HG03060 (cell line): ENCODE data around the gene PARP1.
"Not testable (repeated sequence)": the region's sequence is repeated elsewhere in the genome, so short reads cannot be mapped to it uniquely, and the experiment has no call there.

ENCODE experiments used
- ATAC-seq: cut with Tn5 transposase; IDR thresholded peaks from one replicate; pipeline ENCODE4 v1.9.1; 2021; ENCODE audit warnings: low read depth, moderate number of reproducible peaks; ENCODE audit not compliant: unreplicated experiment

PARP1 gene

GRCh38 chr1:226357416-226357815 lies 50.5 kb downstream of the PARP1 start:
- no peak for ATAC-seq

- peak; percentile 34 for ATAC-seq
These were observed 52.0 kb downstream of the PARP1 start for GRCh38 chr1:226355669-226356551.

GRCh38 chr1:226355016-226355415 lies 52.9 kb downstream of the PARP1 start:
- ATAC-seq, result no peak

GRCh38 chr1:226353698-226354525 lies 54.0 kb downstream of the PARP1 start:
- no peak for ATAC-seq

GRCh38 chr1:226351709-226352108 lies 56.2 kb downstream of the PARP1 start:
- ATAC-seq, result no peak

- ATAC-seq, result no peak
These were observed 57.4 kb downstream of the PARP1 start for GRCh38 chr1:226350519-226350865.

GRCh38 chr1:226349801-226350518 lies 57.9 kb downstream of the PARP1 start:
- no peak for ATAC-seq

- ATAC-seq, result no peak
These were observed 58.8 kb downstream of the PARP1 start for GRCh38 chr1:226349081-226349480.

GRCh38 chr1:226344441-226345259 lies 63.2 kb downstream of the PARP1 start:
- ATAC-seq, result no peak

- ATAC-seq, result no peak
These were observed 65.2 kb downstream of the PARP1 start for GRCh38 chr1:226342656-226343055.

GRCh38 chr1:226340111-226340510 lies 67.8 kb downstream of the PARP1 start:
- ATAC-seq, result not testable (repeated sequence)

- ATAC-seq, result no peak
These were observed 70.5 kb downstream of the PARP1 start for GRCh38 chr1:226337276-226337875.

- no peak for ATAC-seq
These were observed 72.2 kb downstream of the PARP1 start for GRCh38 chr1:226335661-226336060.

GRCh38 chr1:226332947-226333346 lies 74.9 kb downstream of the PARP1 start:
- no peak for ATAC-seq

GRCh38 chr1:226329237-226329636 lies 78.7 kb downstream of the PARP1 start:
- no peak for ATAC-seq

- ATAC-seq, result no peak
These were observed 80.1 kb downstream of the PARP1 start for GRCh38 chr1:226327761-226328162.

- no peak for ATAC-seq
These were observed 82.7 kb downstream of the PARP1 start for GRCh38 chr1:226325178-226325577.

GRCh38 chr1:226324479-226324878 lies 83.4 kb downstream of the PARP1 start:
- ATAC-seq, result no peak

GRCh38 chr1:226322986-226323385 lies 84.9 kb downstream of the PARP1 start:
- ATAC-seq, result no peak

- ATAC-seq, result no peak
These were observed 87.0 kb downstream of the PARP1 start for GRCh38 chr1:226320930-226321329.
